HG03045 (cell line): ENCODE data around the gene ATPAF2.
A peak's percentile ranks its signal among the peaks of the same experiment; 100 is the strongest.

Experiments used
- ATAC-seq: cut with Tn5 transposase; IDR thresholded peaks from one replicate; pipeline ENCODE4 v1.9.1; 2021; ENCODE audit warnings: mild to moderate bottlenecking, moderate library complexity; ENCODE audit not compliant: unreplicated experiment

Gene ATPAF2

DNA sequence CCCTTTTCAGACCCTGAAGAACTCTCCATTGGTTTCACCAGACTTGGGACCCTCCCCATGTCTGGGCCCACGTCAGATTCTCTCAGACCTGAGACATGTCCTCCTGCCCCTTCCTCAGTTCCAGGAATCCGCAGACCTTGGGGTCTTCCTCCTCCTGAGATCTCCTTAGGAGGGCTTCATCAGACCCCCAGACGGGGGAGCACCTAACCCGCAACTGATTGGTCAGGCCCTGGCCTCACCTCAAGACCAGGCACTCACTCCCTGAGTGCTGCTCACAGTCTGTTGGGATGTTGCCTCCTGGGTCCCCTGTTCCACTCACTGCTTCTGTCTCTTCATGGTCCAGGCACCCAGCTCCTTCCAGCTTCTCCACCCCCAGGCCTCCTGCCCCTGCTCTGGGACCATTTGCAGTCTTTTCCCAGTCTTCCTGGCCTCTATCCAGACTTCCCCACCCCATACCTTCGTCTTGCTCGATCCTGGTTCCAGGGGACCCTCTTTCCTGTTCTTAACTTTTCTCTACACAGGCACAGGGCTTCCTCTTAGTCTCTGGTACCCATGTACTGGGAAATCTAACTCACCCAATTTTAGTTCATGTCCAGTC, 1.4 kb upstream of the ATPAF2 start:
- no peak for ATAC-seq

DNA sequence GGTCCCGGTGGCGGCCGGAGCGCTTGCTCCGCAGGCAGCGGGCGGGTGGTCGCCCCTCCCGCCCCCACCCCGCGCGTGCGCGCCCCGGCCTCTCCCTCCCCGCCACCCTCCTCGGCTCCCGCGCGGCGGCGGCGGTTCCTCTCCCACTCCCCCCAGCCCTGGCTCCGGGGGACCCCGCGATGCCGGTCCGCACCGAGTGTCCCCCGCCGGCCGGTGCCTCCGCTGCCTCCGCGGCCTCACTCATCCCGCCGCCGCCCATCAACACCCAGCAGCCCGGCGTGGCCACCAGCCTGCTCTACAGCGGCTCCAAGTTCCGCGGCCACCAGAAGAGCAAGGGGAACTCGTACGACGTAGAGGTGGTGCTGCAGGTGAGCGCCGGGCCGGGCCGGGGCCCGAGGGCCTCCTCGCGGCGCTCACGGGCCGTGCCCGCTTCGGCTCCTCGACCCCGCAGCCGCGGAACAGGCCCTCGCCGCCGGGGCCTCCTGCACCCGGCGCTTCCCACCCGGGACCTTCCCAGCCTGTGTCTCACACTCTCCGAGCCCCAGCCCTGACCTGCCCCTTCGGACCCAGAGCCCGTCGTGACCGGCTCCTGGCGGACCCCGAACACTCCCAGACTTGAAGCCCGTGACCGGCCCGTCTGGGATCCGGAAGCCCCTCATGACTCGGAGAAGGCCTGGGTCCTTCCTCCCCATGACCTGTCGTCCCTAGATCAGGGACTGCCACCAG, 730 bp upstream of the ATPAF2 start:
- ATAC-seq = peak; percentile 5

DNA sequence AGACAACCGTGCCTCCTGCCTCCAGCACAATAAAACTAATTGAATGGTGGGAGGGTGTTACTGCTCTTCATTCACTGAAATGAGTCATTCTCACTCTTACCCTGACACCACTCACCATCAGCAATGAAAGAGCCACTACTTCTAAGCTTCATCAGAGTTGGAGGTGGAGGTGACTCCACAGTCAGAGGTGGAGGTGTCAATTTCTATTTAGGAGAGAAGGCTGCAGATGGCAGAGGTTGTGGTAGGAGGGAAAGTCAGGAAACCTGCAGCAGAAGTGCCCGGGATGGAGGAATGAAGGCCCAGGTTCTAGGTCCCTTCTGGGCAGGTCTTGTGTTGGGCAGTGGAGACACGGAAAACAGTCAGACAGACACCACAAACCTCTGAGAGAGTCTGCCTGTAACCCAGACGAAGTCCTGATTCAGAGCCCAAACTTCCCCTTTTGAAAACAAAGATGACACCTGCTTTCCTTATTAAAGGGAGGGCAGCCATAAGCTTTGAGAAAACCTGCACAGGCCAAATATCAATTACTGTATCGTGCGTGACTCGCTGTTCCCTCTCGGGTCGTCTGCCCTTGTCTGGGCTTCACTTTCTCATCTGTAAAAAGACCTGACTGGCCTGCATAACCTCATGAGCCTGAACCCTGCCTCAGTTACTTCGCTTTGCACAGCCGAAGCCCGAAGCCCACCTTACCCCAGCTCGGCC, 668 bp downstream of the ATPAF2 start:
- no peak for ATAC-seq

DNA sequence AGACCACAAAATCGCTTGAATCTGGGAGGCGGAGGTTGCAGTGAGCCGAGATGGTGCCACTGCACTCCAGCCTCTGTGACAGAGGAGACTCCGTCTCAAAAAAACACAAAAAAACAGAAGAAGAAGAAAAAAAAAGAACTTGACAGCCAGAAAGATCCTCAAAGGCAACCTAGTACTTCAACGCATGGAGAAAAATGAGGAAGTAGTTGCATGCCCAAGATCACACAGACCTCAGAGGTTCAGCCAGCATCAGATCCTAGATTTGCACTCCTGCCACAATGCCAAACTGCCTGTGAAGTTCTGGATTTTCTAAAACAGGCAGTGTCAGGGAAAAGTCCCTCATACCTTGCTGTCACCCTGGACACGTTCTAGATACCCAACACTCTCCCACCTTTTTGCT, 1.5 kb downstream of the ATPAF2 start:
- ATAC-seq = no peak

DNA sequence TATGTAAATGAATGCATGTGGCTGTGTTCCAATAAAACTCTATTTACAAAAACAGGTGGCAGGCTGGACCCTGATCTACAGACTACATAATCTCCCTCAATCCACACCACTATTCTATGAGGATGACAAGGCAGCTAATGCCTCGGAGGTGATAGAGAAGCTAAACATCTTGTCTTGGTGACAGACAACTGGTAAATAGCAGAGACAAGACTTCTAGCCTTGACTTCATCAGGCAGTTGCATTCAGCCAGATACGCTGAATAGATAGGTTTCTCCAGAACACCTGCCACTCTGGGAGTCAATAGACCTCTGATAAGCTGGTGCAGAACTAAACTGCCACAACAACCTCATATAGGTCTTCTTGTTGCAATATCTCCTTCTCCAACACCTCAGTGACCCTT, 3.3 kb downstream of the ATPAF2 start:
- no peak for ATAC-seq

DNA sequence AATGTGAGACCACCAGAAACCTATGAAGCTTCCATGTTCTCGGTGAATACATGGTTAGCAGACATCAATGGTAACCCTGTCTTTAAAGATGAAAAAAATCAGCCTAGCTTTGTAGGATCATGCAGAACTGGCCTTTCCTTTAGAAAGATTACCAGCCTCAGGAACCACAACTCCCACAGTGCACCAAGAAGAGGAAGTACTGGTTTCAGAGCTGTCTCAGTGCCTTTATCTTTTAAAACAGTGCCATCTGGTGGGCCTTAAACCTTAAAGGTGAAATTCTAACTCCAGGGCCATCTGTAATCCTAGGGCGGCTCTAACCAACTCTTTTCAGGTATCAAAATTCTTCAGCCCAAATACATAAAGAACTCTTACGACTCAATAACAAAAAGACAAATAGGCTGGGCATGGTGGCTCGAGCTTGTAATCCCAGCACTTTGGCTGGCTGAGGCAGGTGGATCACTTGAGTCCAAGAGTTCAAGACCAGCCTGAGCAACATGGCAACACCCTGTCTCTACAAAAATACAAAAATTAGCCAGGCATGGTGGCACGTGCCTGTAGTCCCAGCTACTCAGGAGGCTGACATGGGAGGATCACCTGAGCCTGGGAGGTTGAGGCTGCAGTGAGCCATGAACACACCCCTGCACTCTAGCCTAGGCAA, 5.4 kb downstream of the ATPAF2 start:
- ATAC-seq = peak; percentile 61

DNA sequence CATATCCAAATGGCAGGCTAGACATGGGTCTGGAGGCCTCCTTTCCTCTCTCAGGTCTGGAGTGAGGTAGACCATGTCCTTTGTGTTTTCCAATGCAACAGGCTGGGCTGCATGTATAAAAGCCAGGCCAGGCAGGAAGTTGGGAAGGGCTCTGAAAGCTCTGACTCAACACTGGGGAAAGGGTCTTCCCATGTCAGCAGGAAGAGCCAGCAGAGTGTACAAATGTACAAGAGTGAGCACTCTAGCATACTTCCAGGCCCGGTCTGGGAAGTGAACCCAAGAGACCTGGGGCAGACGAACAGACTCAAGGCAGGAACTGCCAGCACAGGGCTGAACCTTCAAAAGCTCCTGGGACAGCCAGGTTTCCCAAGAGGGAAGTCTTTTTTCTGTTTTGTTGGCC, 7.0 kb downstream of the ATPAF2 start:
- no peak for ATAC-seq

DNA sequence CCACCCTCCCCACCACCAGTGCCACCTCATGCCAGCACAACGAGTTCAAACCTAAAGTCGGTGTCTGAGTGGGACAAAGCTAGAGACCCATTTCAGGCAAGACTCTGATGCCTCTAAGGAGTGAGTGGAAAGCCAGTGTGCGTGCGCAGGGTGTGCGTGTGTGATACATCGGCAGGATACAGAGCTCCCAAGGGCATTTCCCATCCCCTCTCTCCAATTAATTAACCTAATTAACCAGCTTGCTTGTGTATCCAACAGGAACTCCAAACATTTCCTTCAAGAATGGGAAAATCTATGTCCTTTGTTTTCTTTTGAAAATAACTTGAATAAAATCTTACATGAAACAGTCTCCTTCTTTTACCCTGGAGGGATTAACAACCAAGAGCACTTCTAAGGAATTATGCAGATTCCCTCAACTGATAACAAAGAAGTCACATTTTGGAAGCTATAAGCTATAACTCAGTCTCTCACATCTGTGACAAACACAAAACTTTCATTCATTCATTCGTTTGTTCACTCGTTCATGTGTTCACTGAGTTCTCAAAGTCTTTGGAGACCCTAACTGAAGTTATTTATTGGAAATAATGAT, 9.9 kb downstream of the ATPAF2 start:
- ATAC-seq = no peak

DNA sequence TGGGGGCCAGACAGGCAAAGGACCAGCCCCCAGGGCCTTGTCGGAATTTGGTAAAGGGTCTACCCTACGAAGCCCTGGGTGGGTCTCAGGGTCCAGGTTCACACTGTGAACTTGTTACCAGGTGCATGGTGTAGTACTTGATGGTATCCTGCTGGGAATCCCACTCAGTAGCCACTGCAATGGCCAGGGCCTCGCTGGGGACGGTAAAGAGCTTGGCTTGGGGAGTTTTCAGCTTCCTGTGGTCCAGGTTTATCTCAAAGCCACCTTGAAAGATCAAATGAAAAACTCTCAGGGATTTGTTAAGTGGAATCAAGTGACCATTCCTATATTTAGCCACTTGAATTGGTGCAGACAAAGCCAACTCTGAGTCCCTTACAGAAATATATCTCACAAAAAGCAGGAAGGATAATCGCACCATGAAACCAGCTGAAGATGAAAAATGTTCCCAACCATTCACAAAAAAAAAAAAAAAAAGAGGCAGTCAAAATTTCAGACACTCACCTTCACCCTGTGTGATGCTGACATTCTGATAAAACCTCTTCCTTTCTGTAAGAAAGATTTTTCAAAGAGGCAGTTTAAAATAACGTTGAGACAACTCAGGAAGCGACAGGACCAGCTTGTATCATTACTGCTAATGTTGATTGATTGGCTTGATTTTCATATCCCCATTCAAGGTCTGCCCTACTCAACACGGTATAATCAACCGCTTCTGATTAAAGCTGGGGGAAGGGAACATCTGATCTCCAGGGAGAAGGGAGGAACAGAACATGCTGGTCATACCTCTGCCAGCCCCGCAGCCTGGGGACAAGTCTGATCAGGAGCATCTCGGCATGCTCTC, 10.6 kb downstream of the ATPAF2 start:
- ATAC-seq = no peak

DNA sequence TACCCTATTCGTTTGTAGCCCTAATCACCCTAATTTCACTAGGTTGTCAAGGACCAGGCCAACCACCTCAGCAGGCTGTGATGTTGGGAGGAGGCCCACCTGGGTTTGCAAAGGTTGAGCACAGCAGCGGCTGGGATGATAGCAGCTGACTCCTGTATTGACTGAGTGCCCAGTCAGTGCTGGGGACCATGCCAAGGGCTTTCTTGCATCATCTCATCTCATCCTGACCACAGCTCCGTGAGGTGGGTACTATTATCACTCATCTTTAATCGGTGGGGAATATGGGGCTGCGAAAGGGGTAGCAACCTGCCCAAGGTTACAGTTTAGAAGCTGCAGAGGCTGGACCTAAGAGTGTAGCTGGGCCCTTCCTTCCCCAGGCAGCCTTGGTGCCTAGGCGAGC, 11.7 kb downstream of the ATPAF2 start:
- no peak for ATAC-seq

DNA sequence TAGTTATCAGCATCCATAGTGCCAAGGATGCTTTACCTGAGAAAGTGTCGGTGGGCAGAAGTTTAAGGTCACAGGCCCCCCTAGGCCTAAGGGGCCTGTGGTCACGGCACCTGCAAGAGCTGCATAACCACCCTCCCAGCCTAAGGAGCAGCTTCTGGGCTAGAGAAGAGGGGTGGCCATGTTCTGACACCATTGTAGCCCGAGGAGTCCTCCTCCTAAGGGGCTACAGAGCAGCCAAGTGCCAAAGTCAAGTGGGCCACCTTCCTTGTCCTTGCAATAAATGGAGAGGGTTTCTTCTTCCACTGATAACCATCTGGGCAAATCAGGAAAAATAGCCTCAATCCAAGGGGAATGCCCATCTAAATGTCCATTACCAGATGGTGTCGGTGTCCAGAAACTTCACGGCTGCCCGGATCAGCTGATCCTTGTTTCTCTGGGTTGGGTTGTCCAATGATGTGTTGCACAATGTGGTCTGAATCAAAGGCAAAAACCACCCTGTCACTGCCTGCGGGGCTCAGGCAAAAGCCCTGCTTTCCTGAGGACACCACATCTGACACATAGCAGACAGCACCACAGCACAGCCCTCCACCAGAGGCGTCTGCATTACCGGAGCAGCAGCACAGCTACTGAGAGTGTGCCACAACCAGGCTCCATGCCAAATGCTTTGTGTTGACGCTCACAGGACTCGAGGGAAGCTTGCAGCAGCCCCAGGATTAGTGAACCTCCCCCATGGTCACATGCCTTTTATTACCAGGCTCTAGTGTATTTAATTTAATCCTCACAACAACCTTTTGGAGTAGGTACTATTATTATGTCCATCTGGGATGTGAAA, 12.8 kb downstream of the ATPAF2 start:
- ATAC-seq = no peak

DNA sequence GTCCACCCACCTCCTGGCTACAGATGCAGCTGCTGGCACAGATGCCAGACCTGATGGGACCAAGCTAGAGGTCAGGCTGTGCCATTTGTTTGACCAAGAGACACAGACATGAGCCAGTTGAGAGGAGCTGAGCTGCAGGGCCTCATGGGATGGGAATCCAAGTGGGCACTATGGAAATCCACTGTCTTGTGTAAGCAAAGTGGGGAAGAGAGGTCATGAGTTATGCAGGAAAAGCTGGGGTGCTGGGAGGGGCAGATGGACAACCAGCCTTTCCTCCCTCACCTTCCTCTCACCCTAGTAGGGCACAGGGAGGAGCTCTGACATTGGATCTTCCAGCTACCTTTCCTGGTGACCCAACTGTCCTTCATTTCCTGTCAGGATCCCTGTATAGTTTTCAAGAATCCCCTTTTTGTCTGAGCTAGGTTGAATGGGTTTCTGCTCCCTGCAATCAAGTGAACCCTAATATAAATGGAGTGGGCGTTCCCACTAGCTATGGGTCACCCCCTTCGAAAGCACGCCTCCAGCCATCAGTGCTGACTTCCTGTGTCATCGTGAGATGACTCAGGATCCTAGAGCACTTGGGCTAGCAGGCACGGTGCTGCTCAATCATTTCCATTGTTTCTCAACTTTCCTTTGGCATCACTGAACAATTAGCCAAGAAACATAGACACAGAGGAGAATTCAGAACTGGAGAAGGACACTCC, 13.6 kb downstream of the ATPAF2 start:
- no peak for ATAC-seq

DNA sequence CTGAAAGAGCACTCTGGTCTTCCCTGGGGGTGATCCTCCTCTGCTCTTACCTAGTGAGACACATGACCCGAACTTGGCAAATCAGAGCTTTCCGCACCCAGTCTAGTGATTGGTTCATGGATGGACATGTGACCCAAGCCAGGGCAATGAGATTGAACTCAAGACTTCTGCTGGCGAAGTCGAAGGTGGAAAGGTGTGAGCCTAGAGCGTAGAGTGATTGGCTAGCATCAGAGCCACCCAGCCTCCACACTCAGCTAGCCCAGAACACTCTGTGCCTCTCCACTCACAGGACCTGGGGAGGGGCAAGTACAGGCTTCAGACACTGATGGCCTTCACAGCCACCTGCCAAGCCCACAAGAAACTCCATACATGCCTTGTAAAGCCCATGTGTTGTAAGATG, 17.6 kb downstream of the ATPAF2 start:
- no peak for ATAC-seq

DNA sequence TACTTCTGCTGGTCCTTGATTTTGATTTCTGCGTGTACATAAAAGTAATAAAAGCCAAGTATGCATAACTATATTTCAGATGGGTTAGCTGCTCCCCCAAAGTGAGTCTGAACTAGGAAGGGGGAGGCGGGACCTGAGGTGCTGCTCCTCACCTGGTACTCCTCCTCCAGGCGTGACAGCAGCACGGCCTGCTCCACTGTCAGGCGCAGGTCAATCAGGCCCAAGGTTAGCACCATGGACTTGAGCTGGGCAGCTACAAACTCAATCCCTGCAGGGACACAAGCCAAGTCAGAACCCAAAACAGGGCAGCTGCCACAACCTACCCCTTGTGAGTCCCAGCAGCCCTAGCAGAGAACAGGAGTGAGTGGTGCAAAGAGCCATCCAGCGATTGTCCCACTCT, 18.0 kb downstream of the ATPAF2 start:
- ATAC-seq = no peak

DNA sequence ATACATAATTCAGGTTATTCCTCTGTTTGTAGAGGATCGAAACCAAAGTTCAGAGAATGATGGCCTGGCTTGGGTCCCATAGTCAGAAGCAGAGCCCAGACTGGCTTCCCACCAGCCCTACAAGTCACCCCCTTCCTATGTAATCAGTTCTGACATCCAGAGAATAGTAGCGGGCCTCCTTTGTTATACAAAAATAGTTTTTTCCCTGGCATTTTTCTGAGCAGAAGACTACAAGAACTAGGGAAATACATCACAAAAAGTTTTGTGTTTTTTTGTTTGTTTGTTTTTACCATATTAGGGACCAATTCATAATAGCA, 19.2 kb downstream of the ATPAF2 start:
- no peak for ATAC-seq

DNA sequence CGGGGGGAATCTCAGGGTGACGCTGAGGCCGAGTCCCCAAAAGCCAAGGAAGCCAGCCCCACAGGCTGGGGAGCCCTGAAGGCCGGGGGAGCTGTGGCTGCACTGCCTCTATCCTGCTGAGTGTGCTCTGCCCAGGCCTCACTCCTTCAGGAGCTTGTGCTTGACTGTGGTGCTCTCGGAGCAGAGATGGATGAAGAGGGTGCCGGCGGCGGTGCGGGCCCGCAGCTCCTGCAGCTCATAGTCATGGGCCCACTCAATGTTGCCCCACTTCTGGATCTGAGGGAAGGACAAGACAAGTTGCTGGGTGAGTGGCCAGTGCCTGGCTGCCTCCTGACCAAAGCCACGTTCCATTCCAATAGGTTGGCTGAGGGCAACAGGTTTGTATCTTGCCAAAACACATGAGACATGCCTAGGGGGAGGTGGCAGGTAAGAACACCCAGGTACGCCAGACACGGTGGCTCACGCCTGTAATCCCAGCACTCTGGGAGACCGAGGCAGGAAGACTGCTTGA, 20.5 kb downstream of the ATPAF2 start:
- no peak for ATAC-seq

DNA sequence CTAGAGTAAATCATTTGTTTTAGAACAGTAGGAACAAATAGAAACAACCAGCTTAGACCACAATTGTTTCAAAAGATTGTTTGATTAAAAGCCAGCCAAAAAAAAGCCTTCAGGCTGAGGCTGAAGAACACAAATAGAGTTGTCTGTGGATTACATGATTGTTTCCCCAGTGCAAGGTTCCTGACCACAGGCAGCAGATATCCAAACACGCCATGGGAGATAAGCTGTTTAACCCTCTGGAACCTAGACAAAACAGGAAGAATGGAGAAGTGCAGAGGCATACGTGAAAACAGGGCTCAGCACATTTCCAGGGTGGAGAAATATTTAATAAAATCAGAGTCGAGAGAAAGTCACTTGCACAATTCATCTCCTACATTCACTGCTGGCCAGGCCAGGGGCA, 21.0 kb downstream of the ATPAF2 start:
- no peak for ATAC-seq

DNA sequence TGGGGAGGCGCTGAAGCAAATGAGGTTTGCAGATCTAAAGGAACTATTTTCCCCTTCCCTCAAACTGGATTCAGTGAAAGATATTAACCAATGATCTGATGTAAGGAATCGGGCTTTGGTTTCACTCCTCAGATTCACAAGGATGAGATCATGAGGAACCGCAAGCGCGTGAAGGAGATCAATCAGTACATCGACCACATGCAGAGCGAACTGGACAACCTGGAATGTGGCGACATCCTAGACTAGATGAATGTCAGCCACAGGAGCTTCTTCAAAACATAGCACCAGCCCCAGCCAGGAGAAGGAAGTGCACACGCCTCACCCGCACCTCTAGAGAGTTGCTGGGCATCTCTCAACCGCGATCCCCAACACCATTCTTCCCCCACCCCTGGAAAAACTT, 22.5 kb downstream of the ATPAF2 start:
- ATAC-seq = no peak

DNA sequence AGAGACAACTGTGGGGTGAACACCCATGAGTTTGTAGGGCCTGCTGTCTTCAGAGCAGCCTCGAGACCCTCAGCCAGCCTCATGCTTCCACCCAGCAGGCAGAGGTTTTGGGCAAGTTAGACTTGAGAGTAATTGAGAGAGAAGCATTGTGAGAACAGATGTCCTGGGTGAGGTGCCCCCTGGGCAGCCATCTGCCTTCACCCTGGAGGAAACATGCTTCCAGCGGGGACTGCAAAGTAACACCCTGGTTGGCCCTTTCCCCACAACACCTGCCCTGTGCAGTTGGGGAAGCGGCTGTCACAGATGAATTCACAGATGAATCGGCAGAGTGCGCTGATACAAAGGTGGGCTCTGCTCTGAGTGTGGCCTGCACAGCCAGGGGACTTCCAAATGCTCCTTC, 23.4 kb downstream of the ATPAF2 start:
- no peak for ATAC-seq
